ENCODE data around the gene HPCA. TPM values are rescaled to one million over a fixed set of nuclear protein-coding genes. Genes with fewer than 3 reads are reported as not detected.

HPCA gene
- total and polyA plus RNA-seq, 4 donors = 0.51 to 0.90 TPM; not detected in 2

DNA sequence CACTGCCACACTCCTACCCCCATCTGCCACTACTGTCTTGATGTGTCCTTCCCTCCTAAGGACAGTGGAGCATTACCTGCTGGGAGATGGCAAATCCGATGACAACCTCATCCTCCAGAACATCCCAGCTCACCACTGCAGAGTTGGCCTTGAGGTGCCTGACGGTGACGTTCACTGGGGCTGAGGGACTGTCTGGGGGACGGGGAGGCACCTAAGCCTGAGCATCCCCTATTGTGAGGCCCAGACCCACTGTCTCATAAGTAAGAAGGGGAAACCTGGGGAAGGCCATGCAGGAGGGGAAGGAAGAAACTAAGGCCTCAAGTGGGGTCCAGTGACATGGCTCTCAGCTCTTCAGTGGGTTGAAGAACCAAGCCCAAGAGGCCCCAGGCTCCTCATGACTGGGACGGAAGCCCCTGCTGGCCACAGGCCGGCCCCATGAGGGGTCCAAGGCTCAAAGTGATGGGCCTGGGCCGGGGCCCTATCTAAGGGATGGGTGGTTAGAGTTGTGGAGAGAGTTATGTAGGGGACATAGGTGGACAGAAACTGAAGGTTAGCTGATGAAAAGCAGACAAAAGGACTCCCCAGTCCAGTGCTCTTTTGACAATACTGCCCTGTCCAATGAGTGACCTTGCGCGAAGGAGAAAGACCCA is 17.4 kb upstream of the HPCA start:
- Histone ChIP-seq H3K27ac (ENCODE audit: low read depth in 1 of 2, low read length in 2 of 2) (peak overlapping the region in 1 of 2 donors; percentile 15), H3K4me1 (ENCODE audit: control insufficient read depth in 1 of 2, insufficient read depth in 2 of 2, low read length in 2 of 2) (peaks cover 2 to 3% of the 10 kb centered on the region in 2 donors), H3K4me3 (ENCODE audit: low read length in 2 of 2) (no peak overlapping the region), H3K9me3 (ENCODE audit: control insufficient read depth, low read length) (no peaks in the 10 kb centered on the region), H3K36me3 (ENCODE audit: control insufficient read depth in 1 of 2, insufficient read depth in 2 of 2, low read length in 1 of 2) (no peaks in the 10 kb centered on the region), H3K27me3 (ENCODE audit: control insufficient read depth in 1 of 2, insufficient read depth in 2 of 2, low read length in 1 of 2) (no peaks in the 10 kb centered on the region)
- WGBS, 2 donors = 91 to 92% methylated on average over 9 of the region's 9 CpGs
- peak in 1 of 2 donors; percentile 66 for DNase-seq
- no peak for ATAC-seq (ENCODE audit: low FRiP score)
- intact Hi-C loops (cut with DNase I) = no loop called here

DNA sequence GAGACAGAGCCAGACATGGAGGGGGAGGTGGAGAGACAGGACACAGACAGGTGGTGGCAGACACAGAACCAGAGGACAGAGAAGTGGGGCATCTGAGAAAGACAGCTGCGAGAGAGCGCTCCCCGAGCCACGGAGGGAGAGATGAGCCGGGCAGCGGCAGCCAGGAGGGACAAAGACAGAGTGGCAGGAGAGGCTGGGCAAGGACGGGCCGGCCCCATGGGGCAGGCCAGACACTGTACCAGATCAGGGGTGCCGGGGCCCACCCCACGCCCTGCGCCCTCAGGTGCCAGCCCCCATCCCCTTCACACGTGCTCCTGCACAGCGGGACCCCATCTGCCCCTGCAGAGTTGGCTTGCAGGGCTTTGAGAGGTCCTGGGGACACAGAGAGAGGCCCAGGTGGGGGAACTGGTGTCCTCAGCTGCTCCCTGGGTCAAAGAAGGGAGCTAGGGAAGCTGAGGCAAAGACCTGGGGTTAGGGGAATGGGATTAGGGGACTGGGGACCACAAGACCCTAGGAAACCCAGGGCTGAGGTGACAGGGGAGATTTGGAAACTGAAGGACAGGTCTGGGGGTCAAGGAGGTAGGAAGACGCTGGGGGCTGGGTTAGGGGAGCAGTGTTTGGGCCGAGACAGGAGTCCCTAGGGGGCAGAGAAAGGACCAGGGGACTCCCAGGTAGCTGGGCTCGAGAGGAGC is 16.2 kb upstream of the HPCA start:
- ATAC-seq (ENCODE audit: low FRiP score) = no peak
- no peaks in the 10 kb centered on the region for H3K36me3 ChIP-seq (ENCODE audit: control insufficient read depth in 1 of 2, insufficient read depth in 2 of 2, low read length in 1 of 2)
- 33 to 48% methylated on average over 15 to 16 of the region's 16 CpGs for WGBS, 2 donors
- H3K27ac ChIP-seq (ENCODE audit: low read depth in 1 of 2, low read length in 2 of 2) = no peak overlapping the region
- no peaks in the 10 kb centered on the region for H3K9me3 ChIP-seq (ENCODE audit: control insufficient read depth, low read length)
- peak overlapping the region; percentile 80 to 82 for H3K4me3 ChIP-seq (ENCODE audit: low read length in 2 of 2)
- intact Hi-C loops (cut with DNase I) = loop anchor here (5.0 kb wide), 4 partner anchors 43 to 217 kb away; partner anchors contain the start of genes S100PBP (in 1 of the 2) and YARS1 (in 1 of the 2)
- no peaks in the 10 kb centered on the region for H3K27me3 ChIP-seq (ENCODE audit: control insufficient read depth in 1 of 2, insufficient read depth in 2 of 2, low read length in 1 of 2)
- H3K4me1 ChIP-seq (ENCODE audit: control insufficient read depth in 1 of 2, insufficient read depth in 2 of 2, low read length in 2 of 2) = peaks cover 0 to 3% of the 10 kb centered on the region in 2 donors
- DNase-seq = peak in 1 of 2 donors; percentile 69

DNA sequence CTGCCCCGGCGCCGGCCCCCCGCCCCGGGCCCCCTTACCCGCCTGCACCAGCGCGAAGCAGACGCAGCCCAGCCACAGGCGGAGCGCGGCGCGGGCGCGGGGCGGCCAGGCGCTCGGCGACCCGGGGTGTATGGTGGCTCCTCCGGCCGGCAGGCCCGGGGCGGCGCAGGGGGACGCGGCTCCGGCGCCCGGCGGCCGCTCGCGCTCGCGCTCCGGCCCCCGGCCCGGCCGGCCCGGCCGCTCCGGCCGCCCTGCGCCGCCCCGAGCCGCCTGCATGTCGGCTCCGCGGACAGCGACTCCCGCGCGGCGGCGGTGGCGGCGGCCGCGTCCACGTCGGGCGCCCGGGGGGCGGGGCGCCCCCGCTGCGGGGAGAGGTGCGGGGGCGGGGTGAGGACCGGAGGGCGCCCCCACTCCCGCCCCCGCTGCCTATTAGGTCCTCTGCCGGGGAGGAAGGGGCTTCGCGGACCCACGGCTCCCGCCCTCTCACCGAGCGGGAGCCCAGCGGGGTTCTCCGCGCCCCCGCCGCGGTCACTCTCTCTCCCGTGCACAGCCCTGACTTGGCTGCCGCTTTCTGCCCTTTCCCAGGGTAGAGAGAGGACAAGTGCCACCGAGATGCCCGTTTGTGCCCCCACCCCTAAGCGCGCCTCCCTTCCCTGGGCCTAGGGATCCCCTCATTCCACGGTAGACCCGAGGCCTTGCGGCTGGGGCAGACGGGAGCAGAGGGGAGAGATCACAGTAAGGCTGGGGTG is 15.5 kb upstream of the HPCA start, which contains the start of gene FNDC5:
Gene FNDC5 (minus strand): TSS at position 298 of the 749 bp plus-strand sequence.
- H3K36me3 ChIP-seq (ENCODE audit: control insufficient read depth in 1 of 2, insufficient read depth in 2 of 2, low read length in 1 of 2) = no peaks in the 10 kb centered on the region
- H3K9me3 ChIP-seq (ENCODE audit: control insufficient read depth, low read length) = no peaks in the 10 kb centered on the region
- ATAC-seq (ENCODE audit: low FRiP score) (no peak), DNase-seq (peak in 1 of 2 donors; percentile 81)
- WGBS, 2 donors = 1 to 2% methylated on average over 29 to 99 of the region's 99 CpGs
- intact Hi-C loops (cut with DNase I) = loop anchor here (5.0 kb wide), 4 partner anchors 43 to 217 kb away; partner anchors contain the start of genes S100PBP (in 1 of the 2) and YARS1 (in 1 of the 2)
- H3K27ac ChIP-seq (ENCODE audit: low read depth in 1 of 2, low read length in 2 of 2) = no peak within 1 kb of the TSS
- peaks cover 0 to 3% of the 10 kb centered on the region in 2 donors for H3K4me1 ChIP-seq (ENCODE audit: control insufficient read depth in 1 of 2, insufficient read depth in 2 of 2, low read length in 2 of 2)
- H3K27me3 ChIP-seq (ENCODE audit: control insufficient read depth in 1 of 2, insufficient read depth in 2 of 2, low read length in 1 of 2) = no peaks in the 10 kb centered on the region
- peak within 1 kb of the TSS; percentile 80 to 82 for H3K4me3 ChIP-seq (ENCODE audit: low read length in 2 of 2)

DNA sequence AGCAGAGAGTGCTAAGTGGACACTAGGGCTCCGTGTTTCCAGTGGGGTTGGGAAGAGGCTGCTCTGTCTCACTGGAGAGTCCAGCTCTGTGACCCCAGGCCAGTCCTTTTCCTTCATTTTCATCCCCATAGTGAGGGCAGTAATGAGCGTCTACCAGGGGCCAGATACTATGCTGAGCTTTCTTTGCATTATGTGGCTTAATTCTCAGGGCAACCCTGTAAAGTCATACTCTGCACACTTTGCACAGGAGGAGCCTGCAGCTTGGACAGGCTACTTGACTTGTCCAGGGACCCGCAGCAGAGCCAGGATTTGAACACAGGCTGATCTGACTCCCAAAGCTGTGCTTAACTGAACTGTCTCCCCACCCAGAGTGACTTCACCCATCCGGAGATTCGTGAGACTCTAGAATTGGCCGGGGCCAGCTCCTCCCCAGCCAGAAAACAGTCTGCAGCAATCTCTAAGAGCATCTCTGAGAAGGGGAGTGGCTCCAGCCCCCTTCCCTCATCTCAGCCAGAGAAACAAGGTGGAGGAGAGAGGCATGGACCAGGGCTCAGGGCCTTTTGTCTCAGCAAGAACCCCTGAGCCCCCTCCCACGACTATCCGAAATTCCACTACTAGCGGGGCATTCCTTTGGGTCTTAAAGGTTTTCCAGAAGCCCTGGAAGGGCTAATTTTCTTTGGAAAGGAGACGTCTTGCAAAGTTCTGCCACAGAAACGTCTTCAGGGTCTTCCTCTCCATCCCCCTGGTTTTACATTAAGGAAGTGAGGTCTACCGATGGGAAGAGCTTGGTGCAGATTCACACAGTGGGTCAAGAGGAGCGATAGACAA is 14.7 kb upstream of the HPCA start:
- 33 to 40% methylated on average over 13 of the region's 13 CpGs for WGBS, 2 donors
- Histone ChIP-seq H3K4me3 (ENCODE audit: low read length in 2 of 2) (peak overlapping the region in 1 of 2 donors; percentile 80), H3K4me1 (ENCODE audit: control insufficient read depth in 1 of 2, insufficient read depth in 2 of 2, low read length in 2 of 2) (peaks cover 0 to 3% of the 10 kb centered on the region in 2 donors), H3K27ac (ENCODE audit: low read depth in 1 of 2, low read length in 2 of 2) (no peak overlapping the region), H3K27me3 (ENCODE audit: control insufficient read depth in 1 of 2, insufficient read depth in 2 of 2, low read length in 1 of 2) (no peaks in the 10 kb centered on the region), H3K36me3 (ENCODE audit: control insufficient read depth in 1 of 2, insufficient read depth in 2 of 2, low read length in 1 of 2) (no peaks in the 10 kb centered on the region), H3K9me3 (ENCODE audit: control insufficient read depth, low read length) (no peaks in the 10 kb centered on the region)
- DNase-seq (peak in 1 of 2 donors; percentile 61), ATAC-seq (ENCODE audit: low FRiP score) (no peak)
- intact Hi-C loops (cut with DNase I) = loop anchor here (5.0 kb wide), 4 partner anchors 44 to 216 kb away; partner anchors contain the start of genes S100PBP (in 1 of the 2) and YARS1 (in 1 of the 2)

DNA sequence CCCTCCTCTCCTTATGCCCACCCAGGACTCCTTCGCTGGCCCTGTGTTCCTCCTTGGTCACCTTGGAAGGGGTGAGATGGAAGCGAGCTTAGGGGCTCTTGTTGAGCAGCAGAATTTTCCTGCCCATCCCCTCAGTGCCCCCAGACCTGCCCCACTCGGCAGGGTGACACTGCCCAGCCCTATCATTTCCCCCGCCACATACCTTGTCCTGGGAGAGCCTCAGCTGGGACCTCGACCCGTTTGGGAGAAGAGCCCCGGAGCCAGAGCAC is 14.2 kb upstream of the HPCA start:
- intact Hi-C loops (cut with DNase I) = loop anchor here (5.0 kb wide), 4 partner anchors 45 to 215 kb away; partner anchors contain the start of genes S100PBP (in 1 of the 2) and YARS1 (in 1 of the 2)
- Histone ChIP-seq H3K4me1 (ENCODE audit: control insufficient read depth in 1 of 2, insufficient read depth in 2 of 2, low read length in 2 of 2) (peaks cover 0 to 3% of the 10 kb centered on the region in 2 donors), H3K27me3 (ENCODE audit: control insufficient read depth in 1 of 2, insufficient read depth in 2 of 2, low read length in 1 of 2) (no peaks in the 10 kb centered on the region), H3K36me3 (ENCODE audit: control insufficient read depth in 1 of 2, insufficient read depth in 2 of 2, low read length in 1 of 2) (no peaks in the 10 kb centered on the region), H3K27ac (ENCODE audit: low read depth in 1 of 2, low read length in 2 of 2) (no peak overlapping the region), H3K4me3 (ENCODE audit: low read length in 2 of 2) (no peak overlapping the region), H3K9me3 (ENCODE audit: control insufficient read depth, low read length) (no peaks in the 10 kb centered on the region)
- no peak for ATAC-seq (ENCODE audit: low FRiP score)
- WGBS, 2 donors = 57 to 66% methylated on average over 7 of the region's 7 CpGs
- no peak for DNase-seq

DNA sequence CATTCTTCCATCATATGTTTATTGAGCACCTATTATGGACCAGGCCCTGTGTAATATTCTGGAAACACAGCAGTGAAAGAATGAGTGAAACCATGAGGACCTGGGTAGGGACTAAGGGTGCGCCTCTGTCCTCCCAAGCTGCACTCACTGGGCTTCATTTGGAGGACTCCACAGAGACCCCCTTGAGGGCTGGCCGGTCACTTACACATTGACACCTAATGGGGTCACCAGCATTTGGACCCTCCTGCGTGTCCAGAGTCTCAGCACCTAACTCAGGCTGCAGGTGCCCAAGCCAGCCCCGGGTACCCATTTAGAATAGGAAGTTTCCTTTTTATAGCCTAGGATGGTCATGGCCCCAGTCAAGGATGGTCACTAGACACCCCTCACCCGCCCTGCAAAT is 12.8 kb upstream of the HPCA start:
- H3K36me3 ChIP-seq (ENCODE audit: control insufficient read depth in 1 of 2, insufficient read depth in 2 of 2, low read length in 1 of 2) = no peaks in the 10 kb centered on the region
- H3K9me3 ChIP-seq (ENCODE audit: control insufficient read depth, low read length) = no peaks in the 10 kb centered on the region
- intact Hi-C loops (cut with DNase I) = loop anchor here (5.0 kb wide), 4 partner anchors 46 to 214 kb away; partner anchors contain the start of genes S100PBP (in 1 of the 2) and YARS1 (in 1 of the 2)
- H3K4me3 ChIP-seq (ENCODE audit: low read length in 2 of 2) = no peak overlapping the region
- DNase-seq (peak in 1 of 2 donors; percentile 68), ATAC-seq (ENCODE audit: low FRiP score) (no peak)
- no peaks in the 10 kb centered on the region for H3K27me3 ChIP-seq (ENCODE audit: control insufficient read depth in 1 of 2, insufficient read depth in 2 of 2, low read length in 1 of 2)
- peaks cover 0 to 3% of the 10 kb centered on the region in 2 donors for H3K4me1 ChIP-seq (ENCODE audit: control insufficient read depth in 1 of 2, insufficient read depth in 2 of 2, low read length in 2 of 2)
- H3K27ac ChIP-seq (ENCODE audit: low read depth in 1 of 2, low read length in 2 of 2) = no peak overlapping the region
- WGBS, 2 donors = 88 to 89% methylated on average over 5 of the region's 5 CpGs

DNA sequence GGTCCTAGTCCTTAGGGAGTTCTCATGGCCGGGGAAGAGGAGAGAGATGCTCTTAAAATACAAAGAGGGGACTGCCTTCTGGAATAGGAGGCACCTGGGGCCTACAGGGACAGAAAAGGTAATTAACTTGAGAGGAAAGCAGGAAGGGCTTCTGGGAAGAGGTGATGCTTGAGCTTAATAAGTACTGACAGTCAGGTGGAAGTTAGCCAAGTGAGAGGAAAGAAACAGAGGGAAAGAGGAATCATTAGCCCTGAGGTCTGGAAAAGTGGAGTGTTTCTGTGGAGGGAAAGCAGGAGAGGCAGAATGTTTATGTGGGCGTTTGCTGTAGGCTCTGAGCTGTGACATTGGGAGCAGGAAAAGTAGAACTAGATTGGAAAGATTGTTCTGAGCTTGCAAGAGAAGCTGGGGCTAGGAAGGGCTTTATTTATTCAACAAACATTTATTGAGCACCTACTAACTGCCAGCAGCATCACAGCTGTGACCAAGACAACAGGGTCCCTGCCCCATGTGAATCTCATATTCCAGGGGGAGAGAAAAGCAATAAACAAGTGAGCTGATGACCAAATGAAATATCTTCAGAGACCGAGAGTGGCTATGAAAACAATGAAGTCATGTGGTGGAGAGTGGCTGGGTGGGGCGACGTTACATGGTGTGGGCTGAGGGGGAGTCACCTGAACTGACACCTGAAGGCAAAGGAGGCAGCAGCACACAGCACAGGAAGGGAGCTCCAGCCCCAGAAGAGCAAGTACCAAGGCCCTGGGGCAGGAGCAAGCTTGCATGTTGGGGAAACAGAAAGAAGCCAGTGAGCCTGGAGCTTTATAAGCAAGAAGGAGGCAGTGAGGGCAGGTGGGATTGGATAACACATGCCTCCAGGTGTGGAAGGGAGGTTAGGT is 11.2 kb upstream of the HPCA start:
- DNase-seq (peak in 1 of 2 donors; percentile 24), ATAC-seq (ENCODE audit: low FRiP score) (no peak)
- Histone ChIP-seq H3K4me1 (ENCODE audit: control insufficient read depth in 1 of 2, insufficient read depth in 2 of 2, low read length in 2 of 2) (peaks cover 0 to 3% of the 10 kb centered on the region in 2 donors), H3K27ac (ENCODE audit: low read depth in 1 of 2, low read length in 2 of 2) (no peak overlapping the region), H3K27me3 (ENCODE audit: control insufficient read depth in 1 of 2, insufficient read depth in 2 of 2, low read length in 1 of 2) (no peaks in the 10 kb centered on the region), H3K4me3 (ENCODE audit: low read length in 2 of 2) (no peak overlapping the region), H3K36me3 (ENCODE audit: control insufficient read depth in 1 of 2, insufficient read depth in 2 of 2, low read length in 1 of 2) (no peaks in the 10 kb centered on the region), H3K9me3 (ENCODE audit: control insufficient read depth, low read length) (no peaks in the 10 kb centered on the region)
- 79 to 82% methylated on average over 5 of the region's 5 CpGs for WGBS, 2 donors
- intact Hi-C loops (cut with DNase I) = loop anchor here (5.0 kb wide), 4 partner anchors 48 to 212 kb away; partner anchors contain the start of genes S100PBP (in 1 of the 2) and YARS1 (in 1 of the 2)
